Peyer's patch (tissue), 4 donors: ENCODE data around the gene DUSP9. TPM values are rescaled to one million over a fixed set of nuclear protein-coding genes. Genes with fewer than 3 reads are reported as not detected.

ENCODE experiments used
- DNase-seq, 3 donors: peaks; one replicate each; pipeline ENCODE4 v3.0.0-alpha.2; 2017 to 2019
- H3K27ac ChIP-seq, 4 donors: fragments of 200-600 bp; sonication (generic); one replicate each; pipeline ENCODE4 v1.5.1; 2016 to 2019
- H3K27me3 ChIP-seq, 2 donors: fragments of 200-600 bp; sonication (generic); one replicate each; pipeline ENCODE4 v1.5.1; 2019
- H3K36me3 ChIP-seq, 3 donors: fragments of 200-600 bp; sonication (generic); one replicate each; pipeline ENCODE4 v1.5.1; 2016 to 2019
- H3K4me1 ChIP-seq, 4 donors: fragments of 200-600 bp; sonication (generic); one replicate each; pipeline ENCODE4 v1.5.1; 2016 to 2019
- H3K4me3 ChIP-seq, 4 donors: fragments of 200-600 bp; sonication (generic); 1 replicate in 3 of 4; 2 replicates in 1 of 4; pipeline ENCODE4 v1.5.1; 2016 to 2019; ENCODE audit warnings: mild to moderate bottlenecking in 1 of 4
- H3K9me3 ChIP-seq, 4 donors: fragments of 200-600 bp; sonication (generic); one replicate each; pipeline ENCODE4 v1.5.1; 2016 to 2019; ENCODE audit warnings: mild to moderate bottlenecking in 1 of 4
- POLR2A ChIP-seq, 2 donors: fragments of 450-650 bp; IDR thresholded peaks; one replicate each; pipeline ENCODE4 v1.5.1; 2017; ENCODE audit warnings: antibody characterized with exemption in 2 of 2, mild to moderate bottlenecking in 2 of 2, moderate library complexity in 2 of 2
- total RNA-seq, 4 donors: library from RNA; depleted of rRNA; stranded (reverse); fragments of >200 nt; gene quantifications; one replicate each; pipeline ENCODE4 v1.1.0, GENCODE V29; 2016
- TF ChIP-seq, protein P1 (sequence below), 6 experiments: fragments of 450-650 bp in 4 of 6; fragments of 200-600 bp in 2 of 6; sonication (generic) in 1 of 6; IDR thresholded peaks; one replicate each; pipeline ENCODE4 v1.5.1; 2017 to 2019; ENCODE audit warnings: antibody characterized with exemption in 6 of 6, mild to moderate bottlenecking in 3 of 6, moderate library complexity in 1 of 6

Gene DUSP9
- total RNA-seq, 4 donors from 2014 or later, result not detected

DNA sequence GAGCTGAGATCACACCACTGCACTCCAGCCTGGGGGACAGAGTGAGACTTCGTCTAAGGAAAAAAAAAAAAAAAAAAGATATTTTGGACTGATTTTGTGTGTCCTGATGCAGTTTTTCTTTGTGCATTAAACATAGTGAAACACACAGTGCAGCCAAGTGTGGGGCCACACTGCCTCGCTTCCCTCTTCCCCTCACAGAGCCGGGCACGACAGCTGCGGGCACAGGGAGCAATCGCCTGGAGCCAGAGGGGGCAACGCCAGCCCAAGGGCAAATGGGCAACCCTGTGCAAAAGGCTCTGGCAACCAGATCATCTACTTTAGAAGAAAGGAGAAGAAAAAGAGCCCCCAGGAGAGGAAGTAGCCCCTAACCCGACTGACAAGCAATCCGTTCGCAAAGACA lies 34.6 kb upstream of the DUSP9 start:
- Histone ChIP-seq H3K4me1 (peaks cover 0 to 9% (median 3%) of the 10 kb centered on the region in 4 donors), H3K27ac (no peak overlapping the region), H3K9me3 (no peaks in the 10 kb centered on the region), H3K4me3 (no peak overlapping the region), H3K36me3 (no peaks in the 10 kb centered on the region), H3K27me3 (no peaks in the 10 kb centered on the region)
- DNase-seq, result peak in 1 of 3 donors; percentile 13
- TF ChIP-seq, protein P1, sequence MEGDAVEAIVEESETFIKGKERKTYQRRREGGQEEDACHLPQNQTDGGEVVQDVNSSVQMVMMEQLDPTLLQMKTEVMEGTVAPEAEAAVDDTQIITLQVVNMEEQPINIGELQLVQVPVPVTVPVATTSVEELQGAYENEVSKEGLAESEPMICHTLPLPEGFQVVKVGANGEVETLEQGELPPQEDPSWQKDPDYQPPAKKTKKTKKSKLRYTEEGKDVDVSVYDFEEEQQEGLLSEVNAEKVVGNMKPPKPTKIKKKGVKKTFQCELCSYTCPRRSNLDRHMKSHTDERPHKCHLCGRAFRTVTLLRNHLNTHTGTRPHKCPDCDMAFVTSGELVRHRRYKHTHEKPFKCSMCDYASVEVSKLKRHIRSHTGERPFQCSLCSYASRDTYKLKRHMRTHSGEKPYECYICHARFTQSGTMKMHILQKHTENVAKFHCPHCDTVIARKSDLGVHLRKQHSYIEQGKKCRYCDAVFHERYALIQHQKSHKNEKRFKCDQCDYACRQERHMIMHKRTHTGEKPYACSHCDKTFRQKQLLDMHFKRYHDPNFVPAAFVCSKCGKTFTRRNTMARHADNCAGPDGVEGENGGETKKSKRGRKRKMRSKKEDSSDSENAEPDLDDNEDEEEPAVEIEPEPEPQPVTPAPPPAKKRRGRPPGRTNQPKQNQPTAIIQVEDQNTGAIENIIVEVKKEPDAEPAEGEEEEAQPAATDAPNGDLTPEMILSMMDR (IDR thresholded peaks at IDR 0.05), result no peak
- no peak for TF ChIP-seq POLR2A (IDR thresholded peaks at IDR 0.05)

DNA sequence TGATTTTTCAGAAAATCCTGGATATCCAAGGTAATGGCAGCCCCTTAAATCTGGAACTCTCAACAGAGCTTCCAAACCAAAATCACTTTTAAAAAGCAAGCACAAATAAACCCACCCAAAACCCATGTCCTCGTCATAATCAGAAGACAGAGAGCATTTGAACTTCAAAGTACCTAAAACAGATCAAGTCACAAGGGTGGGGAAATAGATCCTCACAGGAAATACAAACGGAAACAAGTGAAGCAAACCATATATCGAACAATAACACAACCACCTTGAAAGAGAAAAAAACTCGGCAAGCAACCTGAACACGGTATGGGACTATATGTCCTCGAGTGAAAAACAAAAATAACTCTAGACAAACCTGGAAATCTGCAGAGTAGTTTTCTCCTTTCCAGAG lies 32.2 kb upstream of the DUSP9 start:
- no peak for TF ChIP-seq POLR2A (IDR thresholded peaks at IDR 0.05)
- TF ChIP-seq, protein P1 (IDR thresholded peaks at IDR 0.05), result no peak
- H3K27me3 ChIP-seq, result no peaks in the 10 kb centered on the region

DNA sequence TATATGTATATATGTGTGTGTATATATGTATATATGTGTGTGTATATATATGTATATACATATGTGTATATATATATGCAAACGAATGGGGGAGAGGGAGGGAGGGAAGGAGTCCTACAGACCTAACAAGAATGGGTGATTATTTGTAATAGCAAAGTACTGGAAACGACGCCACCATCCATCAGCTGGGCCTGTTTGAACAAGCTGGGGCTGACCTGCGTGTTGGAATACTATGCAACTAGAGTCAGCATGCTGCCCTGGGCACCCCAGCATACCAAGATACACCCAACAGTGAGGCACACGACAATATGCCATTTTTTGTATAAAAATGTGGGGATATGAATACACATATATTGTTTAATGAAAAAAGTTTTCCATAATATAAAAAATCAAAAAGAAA lies 26.4 kb upstream of the DUSP9 start:
- no peak overlapping the region for H3K27ac ChIP-seq
- no peaks in the 10 kb centered on the region for H3K36me3 ChIP-seq
- no peak overlapping the region for H3K4me3 ChIP-seq
- H3K9me3 ChIP-seq, result no peaks in the 10 kb centered on the region
- TF ChIP-seq POLR2A (IDR thresholded peaks at IDR 0.05), result no peak
- TF ChIP-seq, protein P1 (IDR thresholded peaks at IDR 0.05), result no peak
- H3K27me3 ChIP-seq, result no peaks in the 10 kb centered on the region
- DNase-seq, result no peak
- no peaks in the 10 kb centered on the region for H3K4me1 ChIP-seq

More for the DNA sequence above, 32.2 kb upstream of the DUSP9 start:
- Histone ChIP-seq H3K27ac (no peak overlapping the region), H3K4me1 (peaks cover 0 to 7% (median 3%) of the 10 kb centered on the region in 4 donors), H3K36me3 (no peaks in the 10 kb centered on the region), H3K9me3 (no peaks in the 10 kb centered on the region), H3K4me3 (no peak overlapping the region)
- DNase-seq, result no peak

DNA sequence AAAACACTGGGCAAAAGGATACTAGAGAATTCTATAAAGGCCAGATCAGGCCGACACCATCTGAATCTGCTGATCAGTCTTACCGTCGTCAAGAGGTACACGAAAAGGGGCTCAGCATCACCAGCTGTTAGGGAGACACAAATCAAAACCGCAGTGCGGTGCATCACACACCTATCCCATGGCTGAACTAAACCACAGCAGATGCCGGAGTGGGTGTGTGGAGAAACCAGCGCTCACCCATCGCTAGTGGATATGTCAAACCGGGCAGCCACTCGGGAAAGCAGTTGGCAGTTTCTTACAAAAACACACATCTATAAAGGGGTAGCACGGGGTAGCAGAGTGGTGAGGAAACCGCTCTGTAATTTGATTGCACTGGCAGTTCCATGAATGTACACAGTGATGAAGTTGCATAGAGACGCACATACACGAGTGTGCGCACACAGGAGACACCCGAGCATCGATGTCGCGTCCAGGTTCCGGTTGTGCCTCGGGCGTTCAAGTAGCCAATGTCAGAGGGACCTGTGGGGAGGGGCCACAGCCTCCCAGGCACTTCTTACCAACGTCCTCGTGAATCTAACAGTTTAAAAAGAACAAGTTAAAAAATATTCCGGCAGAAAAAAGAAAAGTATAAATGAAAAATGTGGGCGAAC lies 24.9 kb upstream of the DUSP9 start:
- no peak for DNase-seq
- no peaks in the 10 kb centered on the region for H3K27me3 ChIP-seq
- no peaks in the 10 kb centered on the region for H3K9me3 ChIP-seq
- no peak overlapping the region for H3K4me3 ChIP-seq
- TF ChIP-seq, protein P1 (IDR thresholded peaks at IDR 0.05), result no peak
- no peak for TF ChIP-seq POLR2A (IDR thresholded peaks at IDR 0.05)
- no peaks in the 10 kb centered on the region for H3K4me1 ChIP-seq
- no peak overlapping the region for H3K27ac ChIP-seq
- no peaks in the 10 kb centered on the region for H3K36me3 ChIP-seq

DNA sequence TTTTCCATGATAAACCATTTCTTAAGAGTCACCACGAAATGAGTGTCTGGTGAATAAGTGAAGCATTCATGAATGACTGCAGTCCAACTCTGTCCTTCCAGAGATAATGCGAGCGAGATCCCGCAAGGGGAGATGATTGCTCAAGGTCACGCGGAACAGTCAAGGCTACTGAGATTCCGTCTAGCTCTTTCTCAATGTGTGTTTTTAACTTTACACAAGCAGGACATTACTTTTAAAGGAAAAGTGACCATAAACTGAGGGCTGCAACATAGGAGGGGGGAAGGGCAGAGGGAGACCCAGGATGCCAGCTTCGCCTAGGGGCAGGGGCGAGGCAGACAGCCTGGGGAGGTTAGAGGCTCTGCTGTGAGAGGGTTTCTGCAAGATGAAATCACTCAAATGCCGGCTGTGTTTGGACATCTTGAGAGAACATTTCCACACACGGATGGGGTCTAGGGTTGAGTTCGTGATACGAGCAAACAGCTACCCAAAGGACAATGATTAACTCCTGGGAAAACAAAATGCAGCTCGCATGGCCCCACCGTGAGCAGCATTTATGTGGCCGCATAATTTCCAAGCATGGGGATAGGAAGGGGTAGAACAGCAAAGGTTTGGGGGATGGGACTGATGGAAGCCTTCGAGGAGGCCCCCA lies 24.2 kb upstream of the DUSP9 start:
- Histone ChIP-seq H3K4me1 (no peaks in the 10 kb centered on the region), H3K27ac (no peak overlapping the region), H3K9me3 (no peaks in the 10 kb centered on the region), H3K36me3 (no peaks in the 10 kb centered on the region), H3K4me3 (no peak overlapping the region), H3K27me3 (no peaks in the 10 kb centered on the region)
- DNase-seq, result no peak
- TF ChIP-seq POLR2A (IDR thresholded peaks at IDR 0.05), result no peak
- TF ChIP-seq, protein P1 (IDR thresholded peaks at IDR 0.05), result no peak
